A204.1 (cell line): Measurements from ENCODE around the gene PLPPR1.
"Not testable (repeated sequence)": the region's sequence is repeated elsewhere in the genome, so short reads cannot be mapped to it uniquely, and the experiment has no call there.

Experiments used
- FAIRE-seq: peaks from 2 replicates; lab custom pipeline; 2012; peaks lifted over from hg19 to GRCh38; lab: Jason Lieb, UNC

The PLPPR1 gene

DNA sequence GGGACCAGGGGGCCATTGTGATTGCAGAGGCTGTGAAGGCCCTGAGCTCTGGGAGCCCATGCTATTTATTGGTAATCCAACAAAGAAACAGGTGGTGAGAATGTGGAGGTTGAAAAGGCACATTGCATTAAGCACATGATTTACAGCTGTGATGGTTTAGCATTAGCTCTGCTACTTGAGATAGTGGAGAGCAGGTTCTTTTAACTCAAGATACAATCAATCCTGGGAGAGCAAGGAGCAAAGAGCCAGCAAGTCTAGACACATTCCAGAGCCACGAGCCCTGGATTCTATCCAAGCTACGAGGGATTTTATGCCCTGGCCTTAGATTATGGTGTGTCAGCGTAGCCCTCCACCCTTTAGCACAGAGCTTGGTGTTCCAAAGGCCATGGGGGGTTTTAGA, 98.8 kb downstream of the PLPPR1 start:
- not testable (repeated sequence) for FAIRE-seq

DNA sequence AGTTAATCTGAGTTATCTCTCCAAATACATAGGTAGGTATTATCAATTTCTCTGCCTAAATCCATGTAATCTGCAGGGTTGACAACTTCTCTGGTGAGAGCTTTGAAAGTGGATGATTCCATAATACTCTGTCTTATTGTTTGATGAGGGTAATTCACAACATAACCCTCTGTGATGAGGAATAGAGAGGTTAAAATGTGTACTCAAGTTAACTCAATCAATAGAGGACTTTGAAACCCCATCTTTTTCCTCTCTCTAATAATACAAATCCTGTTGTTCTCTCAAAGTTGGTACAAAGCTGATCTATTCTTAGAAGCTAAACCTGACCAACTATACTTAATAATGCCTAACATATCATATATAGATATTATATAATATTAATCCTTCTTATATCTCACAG, 100.1 kb downstream of the PLPPR1 start:
- no peak for FAIRE-seq

DNA sequence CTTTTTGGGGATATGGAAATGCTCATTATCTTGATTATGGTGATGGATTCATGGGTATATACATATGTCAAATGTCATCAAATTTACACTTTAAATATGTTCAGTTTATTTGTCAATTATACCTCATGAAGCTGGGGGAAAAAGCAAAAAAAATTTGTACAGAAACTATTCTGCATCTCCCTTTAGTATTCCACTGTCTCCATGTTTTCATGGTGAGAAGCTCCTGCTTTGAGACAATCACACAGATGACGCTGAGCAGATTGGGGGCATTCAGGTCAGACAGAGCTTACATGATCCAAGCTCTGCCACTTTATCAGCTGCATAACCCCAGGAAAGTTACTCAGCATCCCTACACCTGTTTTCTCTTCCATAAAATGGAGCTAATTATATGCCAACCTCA, 101.5 kb downstream of the PLPPR1 start:
- FAIRE-seq = no peak

DNA sequence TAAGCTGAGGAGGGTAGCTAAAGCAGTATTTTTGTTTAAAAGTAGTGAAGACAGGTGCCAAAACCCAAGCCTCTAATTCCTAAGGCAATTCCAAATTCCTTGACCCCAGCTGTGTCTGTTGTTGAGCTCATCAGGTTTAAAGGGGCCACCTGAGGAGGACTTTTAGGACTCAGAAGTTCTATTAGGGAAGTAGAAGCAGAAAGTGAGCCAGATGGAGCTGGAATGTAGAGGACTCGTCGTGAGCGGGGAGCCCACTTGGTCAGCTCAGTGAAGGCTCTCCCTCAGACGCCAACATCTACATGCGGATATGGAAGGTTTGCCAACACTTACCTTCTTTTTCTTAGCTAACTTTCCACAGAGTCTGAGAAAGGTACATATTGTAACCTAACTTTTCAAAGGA, 102.8 kb downstream of the PLPPR1 start:
- no peak for FAIRE-seq

DNA sequence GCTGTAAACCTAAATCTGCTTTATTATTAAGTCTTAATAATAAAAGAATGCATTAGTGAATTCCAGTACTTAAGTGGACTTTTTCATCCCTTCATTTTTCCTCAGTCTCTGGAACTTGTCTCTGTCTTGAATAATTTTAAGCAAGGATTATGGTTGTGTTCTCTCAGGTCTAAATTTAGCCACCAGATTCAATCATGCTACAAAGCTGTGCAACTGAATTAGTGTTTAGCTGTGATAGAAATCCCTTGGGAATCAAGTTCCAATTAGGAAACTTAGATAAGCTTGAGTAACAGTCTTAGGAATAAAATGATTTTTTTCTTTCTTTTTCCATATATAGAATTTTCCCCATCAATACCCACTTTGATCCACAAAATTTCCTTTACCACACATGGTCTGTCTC, 104.3 kb downstream of the PLPPR1 start:
- FAIRE-seq = no peak

DNA sequence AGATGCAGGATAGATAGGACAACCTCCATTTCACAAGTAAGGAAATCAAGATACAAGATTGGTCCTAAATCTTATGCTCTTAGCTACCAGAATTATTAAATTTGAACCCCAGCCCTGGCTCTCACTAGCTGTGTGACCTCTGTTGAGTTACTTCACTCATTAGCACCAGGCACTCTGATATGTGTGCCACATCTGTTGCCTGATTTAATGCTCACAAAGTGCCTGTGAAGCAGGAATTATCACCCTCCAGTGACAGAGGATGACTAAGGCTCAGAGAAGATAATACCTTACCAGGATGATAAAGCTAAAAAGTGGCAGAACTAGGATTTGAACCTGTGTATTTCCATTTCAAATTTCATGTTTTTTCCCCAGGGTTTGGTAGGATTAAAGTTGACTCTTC, 110.0 kb downstream of the PLPPR1 start:
- FAIRE-seq = no peak

DNA sequence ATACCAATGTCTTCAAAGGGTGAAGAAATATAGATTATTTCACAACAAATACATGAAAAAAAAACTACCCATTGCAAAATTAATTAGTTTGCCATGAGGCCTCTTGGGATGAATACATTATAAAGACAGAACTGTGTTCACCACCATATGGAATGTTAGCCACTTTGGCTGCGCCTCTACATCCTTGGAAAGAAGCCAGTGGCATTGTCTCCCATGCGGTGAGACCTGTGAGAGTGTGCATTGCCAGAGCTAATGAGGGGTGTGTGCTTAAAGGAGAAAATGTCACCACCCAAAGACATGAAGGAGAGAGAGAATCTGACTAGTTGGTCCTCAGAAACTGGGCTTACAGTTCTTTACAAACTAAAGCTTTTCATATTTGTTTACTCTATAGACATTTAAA, 110.6 kb downstream of the PLPPR1 start:
- no peak for FAIRE-seq

DNA sequence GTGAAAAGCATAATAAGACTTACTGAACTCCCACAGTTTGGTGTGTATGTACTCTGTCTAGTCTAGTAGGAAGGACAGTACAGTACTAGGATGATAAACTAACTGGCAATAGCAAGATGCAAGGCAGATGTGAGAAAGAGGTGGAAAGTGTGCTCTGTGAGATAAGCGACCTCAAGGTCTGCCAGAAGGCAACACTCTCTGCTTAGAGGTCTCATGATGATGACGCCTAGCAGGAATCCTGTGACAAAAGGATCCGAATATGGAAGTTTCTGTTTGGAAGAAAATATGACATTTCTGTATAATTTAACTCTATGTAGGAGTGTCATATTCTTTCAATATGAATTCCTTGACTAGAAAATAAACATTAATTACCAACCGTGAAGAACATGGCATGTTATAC, 112.2 kb downstream of the PLPPR1 start:
- FAIRE-seq = no peak

DNA sequence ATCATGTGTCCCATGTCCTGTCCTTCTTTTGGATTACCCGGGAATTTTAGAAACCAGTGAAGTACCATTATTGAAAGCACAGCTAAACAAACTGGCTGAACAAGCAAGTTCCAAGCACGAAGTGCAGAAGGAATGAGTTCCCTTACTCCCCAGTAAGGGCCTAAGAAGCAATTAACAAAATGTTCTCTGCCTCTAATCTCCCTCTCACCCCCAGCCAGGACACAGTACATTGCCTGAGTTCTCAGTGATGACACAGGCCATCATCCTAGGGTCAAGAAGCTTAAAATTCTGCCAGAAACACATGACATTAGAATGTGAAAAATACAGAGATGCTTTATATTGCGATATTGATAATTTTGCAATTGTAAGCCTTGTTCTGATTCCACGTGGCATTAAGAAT, 118.0 kb downstream of the PLPPR1 start:
- no peak for FAIRE-seq

DNA sequence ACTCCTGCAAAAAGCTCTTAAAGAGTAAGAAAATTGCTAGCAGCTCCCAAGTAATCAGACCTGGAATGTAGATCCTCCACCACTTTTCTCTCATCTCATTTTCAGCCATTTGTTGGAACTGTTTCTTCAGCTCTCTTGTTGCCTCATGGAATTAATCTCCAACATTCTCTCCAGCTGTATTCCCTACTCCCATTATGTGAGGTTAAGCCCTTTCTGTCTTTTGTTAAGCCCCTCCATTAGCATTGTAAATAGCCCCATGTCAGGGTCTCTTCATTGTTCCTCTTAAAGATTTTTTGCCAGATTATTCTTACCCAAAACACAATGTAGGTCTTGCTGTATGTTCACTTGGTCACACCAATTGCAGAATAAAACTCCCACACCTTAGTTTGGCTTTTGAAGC, 119.8 kb downstream of the PLPPR1 start:
- no peak for FAIRE-seq

DNA sequence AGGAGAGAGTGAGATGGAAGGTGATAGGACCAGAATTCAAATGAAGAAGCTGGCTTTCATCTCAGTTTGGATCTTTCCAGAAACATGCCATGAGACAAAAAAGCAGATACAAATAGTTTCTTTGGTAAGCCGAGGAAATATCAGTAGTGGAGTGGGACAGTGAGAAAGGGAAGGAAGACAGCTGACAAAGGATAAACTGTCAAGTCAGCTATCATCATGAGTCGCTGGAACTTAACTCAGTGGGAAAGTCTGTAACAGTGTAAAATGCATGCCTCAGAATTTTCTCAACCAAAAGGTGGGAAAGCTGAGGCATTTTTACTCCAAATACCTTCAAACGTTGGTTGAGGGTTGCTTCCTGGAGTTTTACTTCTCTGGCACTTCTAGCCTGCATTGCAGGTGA, 129.8 kb downstream of the PLPPR1 start:
- FAIRE-seq = no peak

DNA sequence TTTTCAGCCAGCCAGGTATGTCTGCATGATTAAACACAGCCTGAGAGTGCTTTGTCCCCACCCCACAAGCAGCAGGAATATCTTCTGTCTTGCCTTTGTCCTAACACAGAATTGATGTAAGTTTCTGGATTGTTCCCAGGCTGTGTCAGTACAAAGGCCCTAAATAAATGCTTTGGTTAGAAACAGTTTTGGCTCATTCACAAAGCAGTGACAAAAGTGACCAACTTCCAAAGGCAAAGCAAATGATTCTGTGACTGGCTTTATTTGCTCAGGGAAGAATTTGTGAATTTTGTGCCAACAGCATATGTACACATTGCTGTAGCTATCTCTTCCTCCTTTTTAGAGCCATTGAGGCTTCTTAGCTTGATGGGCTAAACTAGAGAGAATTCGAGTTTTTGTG, 133.7 kb downstream of the PLPPR1 start:
- no peak for FAIRE-seq

DNA sequence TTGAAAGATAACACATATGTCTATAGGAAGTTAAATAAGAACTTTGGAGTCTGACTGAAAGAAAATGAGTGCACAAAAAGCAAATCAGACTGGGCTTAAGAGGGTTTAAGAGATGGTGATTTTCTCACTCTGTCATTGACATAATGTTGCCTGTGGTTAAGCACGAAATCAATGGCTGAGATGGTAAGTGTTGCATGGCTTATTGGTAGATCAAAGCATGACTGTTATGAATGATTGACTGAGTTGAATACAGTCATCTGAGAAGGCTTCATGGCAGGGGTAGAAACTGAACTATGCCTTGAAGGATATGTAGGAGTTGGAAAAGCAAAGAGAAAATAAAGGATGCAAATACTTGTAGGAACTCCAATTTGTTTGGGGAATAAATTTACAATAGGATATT, 136.6 kb downstream of the PLPPR1 start:
- no peak for FAIRE-seq

DNA sequence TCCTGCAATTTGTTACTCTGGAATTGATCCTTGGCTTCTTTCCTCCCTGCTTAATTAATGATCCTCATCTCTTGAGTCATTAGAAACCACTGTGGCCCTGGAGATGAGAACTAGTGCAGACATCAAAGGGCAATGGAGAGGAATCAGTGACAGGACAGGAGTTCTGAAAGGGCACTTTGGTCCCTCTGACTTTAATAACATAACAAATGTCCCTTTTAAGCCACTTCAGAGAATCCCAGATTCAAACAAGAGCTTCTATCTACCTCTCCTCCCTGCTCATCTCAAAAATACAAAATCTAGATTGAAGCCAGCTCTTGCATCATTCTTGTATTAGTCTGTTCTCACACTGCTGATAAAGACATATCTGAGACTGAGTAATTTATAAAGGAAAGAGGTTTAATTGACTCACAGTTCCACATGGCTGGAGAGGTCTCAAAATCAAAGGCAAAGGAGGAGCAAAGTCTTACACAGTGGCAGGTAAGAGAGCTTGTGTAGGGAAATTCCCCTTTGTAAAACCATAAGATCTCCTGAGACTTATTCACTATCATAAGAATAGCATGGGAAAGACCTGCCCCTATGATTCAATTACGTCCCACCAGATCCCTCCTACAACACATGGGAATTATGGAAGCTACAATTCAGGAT, 139.1 kb downstream of the PLPPR1 start:
- FAIRE-seq = no peak

DNA sequence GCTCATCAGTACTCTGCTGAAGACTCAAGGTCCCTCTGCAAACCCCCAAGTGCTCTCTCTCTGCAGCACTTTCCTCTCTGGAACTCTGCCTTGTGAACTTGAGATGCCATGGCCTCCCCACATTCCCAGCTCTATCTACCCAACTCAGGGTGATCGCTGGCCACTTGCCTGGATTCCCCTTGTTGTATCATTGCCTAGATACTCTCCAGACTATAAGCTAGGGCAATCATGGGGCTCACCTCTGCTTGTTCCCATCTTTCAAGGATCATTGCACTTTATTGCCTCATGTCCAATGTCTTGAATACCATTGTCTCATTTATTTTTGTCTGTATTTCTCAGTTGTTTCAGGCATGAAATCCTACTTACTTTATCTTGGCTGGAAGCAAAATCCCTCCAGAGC, 144.1 kb downstream of the PLPPR1 start:
- no peak for FAIRE-seq

DNA sequence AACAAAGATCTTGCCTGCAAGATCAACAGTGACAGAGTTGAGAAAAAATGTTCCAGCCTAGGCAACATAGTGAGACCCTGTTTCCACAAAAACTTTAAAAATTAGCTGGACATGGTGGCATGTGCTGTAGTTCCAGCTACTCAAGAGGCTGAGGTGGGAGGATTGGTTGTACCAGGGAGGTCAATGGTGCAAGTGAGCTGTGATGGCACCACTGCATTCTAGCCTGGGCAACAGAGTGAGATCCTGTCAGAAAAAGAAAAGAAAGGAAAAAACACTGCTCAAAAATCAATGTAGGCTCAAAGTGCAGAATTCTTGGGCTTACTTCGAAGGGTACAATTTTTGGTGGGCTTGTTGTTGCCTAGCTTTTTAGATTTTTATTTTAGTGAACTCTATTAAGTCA, 145.4 kb downstream of the PLPPR1 start:
- FAIRE-seq = no peak

DNA sequence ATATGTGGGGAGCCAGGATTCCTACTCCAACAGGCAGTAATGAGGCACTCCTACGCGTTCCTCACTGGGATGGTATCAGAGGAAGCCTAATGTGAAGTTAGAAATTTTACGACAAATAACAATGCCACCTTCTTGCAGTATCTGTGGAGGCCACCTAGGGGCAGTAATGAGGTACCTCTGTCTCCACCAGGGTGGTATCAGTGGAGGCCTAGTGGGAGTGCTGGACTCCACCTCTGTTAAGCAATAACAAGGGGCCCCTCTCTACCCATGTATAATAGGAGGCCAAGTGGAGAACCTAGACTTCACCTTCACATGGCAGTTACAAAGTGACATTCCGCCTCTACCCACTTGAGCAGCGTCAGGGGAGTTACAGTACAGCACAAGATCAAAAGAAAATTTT, 147.9 kb downstream of the PLPPR1 start:
- FAIRE-seq = no peak

DNA sequence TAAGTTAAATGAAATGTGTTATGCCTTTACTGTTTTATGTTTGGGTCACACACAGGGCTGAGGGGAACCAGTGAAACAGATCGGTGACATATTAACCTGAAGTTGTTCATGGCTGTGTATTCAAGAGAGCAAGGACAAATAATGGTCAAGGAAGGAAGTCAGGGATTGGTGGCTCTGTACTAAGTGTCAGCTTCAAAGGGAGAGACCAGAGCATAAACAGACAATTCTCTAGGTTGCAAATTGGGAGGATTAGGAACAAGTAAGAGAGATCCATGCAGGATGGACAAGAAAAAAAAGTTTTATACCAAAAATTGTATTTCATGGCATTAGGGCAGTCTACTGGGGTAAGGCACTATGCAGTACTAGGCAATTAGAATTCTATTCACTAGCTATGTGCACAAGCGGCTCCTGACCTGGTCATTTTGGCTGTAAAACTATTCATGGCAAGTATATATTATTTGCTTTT, 156.3 kb downstream of the PLPPR1 start:
- FAIRE-seq = no peak

DNA sequence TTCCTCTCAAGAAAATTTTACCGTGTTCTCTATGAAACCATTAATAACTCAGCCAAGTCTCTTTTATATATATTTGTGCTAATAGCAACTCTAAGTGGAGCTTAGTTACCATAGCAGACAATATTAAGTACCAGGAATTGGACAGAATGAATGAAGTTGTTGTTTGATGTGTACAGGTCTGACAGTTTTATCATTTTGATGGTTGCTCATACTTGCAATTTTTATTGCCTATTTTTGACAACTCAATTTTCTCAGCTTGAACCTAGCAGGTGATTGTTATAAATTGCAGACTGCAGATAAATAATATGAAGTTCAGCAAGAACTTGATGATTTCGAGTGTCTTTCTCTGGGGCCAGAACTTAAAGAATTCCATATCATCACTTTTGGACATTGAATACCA, 163.2 kb downstream of the PLPPR1 start:
- FAIRE-seq = no peak

DNA sequence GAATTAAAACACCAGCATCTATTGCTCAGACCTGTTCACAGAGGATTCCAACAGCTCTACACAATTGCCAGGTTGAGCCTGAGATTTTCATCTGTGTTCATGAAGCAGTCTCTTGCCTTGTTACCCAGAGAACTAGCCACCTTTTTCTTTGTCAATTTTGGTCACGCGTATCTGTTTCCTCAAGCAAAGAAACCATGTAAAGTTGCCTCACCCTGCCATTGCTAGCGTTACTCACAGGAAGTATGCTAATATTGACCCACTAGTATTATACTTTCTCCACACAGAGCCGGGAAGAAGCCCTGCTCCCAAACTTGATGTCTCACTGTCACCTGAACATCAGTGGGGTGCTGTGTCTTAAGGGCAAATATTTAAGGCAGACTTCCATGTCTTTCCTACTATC, 168.5 kb downstream of the PLPPR1 start:
- FAIRE-seq = no peak

DNA sequence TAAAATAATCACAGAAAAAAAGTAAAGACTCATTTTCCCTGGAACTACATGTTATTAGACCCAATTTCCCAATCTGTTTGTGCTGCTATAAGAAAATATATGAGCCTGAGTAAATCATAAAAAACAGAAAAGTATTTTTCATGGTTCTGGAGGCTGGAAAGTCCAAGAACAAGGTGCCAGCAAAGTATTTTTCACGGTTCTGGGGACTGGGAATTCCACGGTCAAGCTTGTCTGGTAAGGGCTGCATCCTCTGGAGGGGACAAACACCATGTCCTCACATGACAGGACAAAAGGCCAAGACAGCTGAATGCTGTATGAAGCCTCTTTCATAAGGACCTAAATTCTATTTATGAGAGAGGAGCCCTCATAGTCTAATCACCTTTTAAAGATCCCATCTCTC, 172.3 kb downstream of the PLPPR1 start:
- FAIRE-seq = no peak

DNA sequence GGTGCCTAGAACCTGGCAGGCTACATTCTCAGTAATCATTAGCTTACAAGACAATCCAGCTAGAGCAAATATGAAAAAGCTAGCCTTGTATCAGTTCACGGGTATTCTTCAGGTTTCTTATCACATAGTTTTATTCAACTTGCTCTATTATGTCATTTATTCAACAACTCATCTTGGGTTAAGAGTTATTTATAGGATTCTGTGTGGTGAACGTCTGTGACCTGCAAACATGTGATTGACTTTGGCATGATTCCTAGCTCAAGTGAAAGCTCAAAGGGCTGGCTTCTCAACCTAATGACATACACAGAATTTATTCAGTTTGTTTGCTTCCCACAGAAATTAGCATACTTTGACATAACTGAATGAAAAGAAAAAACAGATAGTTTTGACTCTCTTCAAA, 173.1 kb downstream of the PLPPR1 start:
- no peak for FAIRE-seq

DNA sequence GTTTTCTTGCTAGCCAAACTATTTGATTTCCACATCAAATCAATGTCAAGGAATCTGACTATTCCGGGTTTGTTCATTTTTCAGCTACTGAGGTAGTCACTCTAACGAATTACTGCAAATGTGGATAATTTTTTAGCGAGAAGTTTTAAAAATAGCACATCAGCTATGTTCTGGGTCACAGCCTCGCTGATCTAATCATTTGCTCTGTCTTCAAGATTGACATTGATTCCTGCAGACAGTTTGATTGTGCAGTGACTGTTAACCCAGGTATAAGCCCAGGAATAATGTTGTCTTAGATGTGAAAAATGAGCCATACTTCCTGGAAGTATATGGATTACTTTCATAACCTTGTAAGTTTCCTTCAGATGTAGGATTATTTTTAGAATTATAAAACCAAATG, 181.1 kb downstream of the PLPPR1 start:
- no peak for FAIRE-seq

DNA sequence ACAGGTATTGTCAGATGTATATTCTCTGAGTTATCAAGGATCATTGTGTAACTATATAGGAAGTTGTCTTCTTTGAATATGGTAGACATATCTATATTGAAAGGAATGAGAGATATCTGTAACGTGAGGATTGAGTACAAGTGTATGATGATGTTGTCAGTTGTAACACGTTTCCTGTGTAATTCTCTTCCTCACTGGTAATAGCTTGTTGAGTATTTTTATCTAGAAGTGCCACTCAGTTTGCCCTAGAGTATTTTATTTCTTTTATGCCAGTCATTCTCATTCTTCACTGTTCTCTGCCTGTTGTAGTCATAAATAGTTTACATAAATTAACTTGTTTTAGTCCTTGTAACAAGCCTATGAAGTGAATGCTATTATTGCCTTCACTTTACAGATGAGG, 184.1 kb downstream of the PLPPR1 start:
- FAIRE-seq = no peak

DNA sequence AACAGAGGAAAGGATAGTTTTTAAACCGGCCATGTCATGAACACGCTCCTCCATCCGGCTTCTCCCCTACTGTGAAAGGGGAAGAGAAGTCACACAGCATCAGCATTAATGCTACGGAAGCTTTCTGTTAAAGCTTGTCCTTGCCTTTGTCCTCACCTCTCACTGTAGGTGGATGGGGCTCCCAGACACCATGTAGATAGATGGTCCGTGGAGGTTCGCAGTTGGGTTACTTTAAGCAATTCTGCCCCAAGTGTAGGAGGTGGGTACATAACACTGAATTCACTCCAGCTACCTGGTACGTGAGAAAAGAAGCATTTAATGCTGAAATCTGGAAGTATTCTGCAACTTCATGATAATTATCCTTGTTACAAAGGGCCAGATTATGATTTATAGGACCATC, 190.5 kb downstream of the PLPPR1 start:
- FAIRE-seq = no peak
